GM19023 (cell line): ENCODE measurements around the gene FBLN2.

Experiments
- ATAC-seq: cut with Tn5 transposase; IDR thresholded peaks from one replicate; pipeline ENCODE4 v1.9.1; 2021; ENCODE audit warnings: mild to moderate bottlenecking, moderate library complexity; ENCODE audit not compliant: unreplicated experiment

The FBLN2 gene

DNA sequence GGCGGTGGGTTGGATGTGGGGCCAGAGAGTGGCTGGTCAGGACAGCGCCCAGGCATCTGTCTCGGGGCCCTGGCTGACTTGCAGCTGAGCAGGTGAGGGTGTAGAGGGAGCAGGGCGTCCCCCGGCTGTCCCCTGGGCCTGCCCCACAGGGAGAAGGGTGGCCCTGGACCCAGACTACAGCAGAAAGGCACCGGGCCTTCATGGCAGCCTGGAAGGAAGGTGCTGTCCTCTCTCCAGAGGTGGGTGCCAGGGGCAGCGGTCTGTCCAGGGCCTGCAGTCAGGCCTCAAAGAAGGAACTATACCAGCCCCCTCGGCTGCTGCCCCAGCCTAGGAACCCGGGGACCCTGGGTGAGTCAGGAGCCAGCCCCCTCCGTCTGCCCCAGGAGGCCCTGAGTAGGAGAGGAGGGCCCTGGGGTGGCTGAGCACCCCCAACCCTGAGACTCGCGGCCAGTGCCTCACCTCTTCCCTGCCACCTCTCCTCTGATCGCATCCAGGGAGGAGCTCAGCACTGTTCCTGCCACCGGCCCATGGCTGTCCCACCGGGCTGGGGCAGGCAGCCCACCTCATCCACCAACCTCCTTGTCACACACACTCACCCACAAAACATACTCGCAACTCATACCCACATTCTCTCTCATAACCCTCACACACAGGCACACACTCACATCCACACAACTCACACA, 133.5 kb downstream of the FBLN2 start:
- no peak for ATAC-seq

GRCh38 chr3:13683288-13683687, 134.4 kb downstream of the FBLN2 start:
- ATAC-seq = no peak

- ATAC-seq = no peak
Measured at GRCh38 chr3:13683772-13684171, 134.8 kb downstream of the FBLN2 start.

- no peak for ATAC-seq
Measured at GRCh38 chr3:13684350-13684749, 135.4 kb downstream of the FBLN2 start.

DNA sequence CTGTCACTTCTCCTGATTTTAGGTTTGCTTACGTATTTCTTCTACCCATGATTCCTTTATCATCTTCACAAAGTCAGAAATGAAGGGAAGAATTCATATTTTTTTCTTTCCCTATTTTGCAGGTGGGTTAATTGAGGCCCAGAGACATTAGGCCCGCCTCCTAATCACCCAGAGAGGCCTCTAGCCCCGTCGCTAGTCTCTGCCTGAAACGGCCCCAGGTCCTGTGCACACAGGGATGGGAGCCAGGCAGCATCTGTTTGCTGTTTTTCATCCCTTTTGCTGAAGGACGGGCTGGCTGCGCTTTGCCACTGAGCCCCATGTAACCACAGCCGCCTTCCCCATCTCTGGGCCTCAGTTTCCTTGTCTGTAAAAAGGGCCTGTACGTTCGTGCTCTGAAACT, 135.9 kb downstream of the FBLN2 start:
- ATAC-seq = no peak

DNA sequence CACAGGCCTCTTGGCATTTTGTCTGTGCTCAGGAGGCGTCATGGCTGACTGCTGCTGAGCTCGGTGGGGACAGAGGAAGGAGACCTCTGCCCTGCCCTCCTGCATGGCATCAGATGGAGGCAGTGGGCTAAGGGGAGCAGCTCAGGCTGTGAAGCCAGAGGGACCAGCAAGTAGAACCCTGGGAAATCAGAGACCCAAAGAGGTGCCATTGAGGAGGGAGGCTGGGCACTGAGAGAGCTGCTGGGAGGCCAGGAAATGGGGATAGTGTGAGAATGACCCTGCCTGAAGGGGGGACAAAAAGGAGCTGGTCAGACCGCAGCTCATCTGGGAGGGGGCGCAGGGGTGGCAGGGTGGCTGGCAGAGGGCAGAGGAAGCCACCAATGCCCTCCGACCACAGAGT, 136.8 kb downstream of the FBLN2 start:
- ATAC-seq = no peak

DNA sequence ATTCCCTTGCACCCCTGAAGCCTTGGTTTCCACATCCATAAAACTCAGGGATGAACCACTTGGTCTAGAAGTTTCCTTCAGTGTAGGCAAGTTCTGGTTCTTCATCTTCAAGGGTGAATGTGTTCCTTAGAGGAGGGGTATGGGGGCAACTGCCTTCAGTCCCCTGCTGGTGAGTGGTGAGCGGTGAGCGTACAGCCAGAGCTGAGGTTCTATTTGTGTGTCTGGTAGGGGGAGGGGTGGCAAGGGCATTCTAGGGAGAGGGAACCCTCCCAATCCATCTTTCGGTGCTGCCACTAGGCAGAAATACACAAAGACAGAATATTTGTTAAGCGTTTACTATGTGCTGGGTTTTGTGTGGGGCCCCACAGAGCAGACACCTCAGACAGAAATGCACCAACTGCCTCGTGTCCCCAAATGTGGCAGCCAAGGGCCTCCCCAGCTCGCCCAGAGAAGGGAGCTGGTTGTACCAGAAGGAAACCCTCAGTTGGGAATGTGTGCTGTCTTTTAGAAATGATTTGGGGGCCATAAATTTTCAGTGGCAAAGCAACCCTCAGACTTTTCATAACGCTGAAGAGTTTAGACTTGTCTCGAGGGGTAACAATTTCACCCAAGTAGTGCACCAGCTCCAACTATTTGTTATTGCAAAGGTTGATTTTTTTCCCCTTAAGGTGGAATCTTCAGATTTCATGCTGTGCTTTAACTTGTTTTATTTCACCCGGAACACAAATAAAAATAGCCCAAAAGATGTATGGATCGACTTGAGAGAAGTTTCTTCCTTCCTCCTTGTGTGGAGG, 137.6 kb downstream of the FBLN2 start:
- no peak for ATAC-seq

DNA sequence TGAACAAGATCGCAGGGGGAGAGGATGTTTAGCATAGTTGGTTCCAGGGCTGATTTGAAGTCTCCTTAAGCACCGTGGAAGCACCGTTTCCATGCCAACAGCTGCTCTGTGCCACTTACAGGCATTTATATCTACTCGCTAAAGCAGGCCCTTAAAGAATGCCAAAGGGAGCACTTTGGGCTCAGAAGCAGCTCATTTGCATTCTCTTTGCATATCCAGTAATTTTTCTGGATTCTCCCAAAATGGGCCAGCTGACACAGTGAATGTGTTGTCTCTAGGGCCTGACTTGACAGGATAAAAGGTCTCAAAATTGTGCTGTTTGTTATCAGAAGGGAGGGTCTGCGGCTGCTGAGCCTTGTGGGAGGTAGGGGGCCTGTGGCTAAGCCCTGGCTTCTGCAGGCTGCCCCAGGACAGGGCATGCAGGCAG, 138.6 kb downstream of the FBLN2 start:
- no peak for ATAC-seq
